NCI-H1436 (cell line): Measurements from ENCODE around the gene ANKRD10.

Experiments
- DNase-seq: peaks from one replicate; lab custom pipeline; 2025; lab: John Stamatoyannopoulos, UW

The ANKRD10 gene

GRCh38 chr13:110830800-110831371 is 84.0 kb downstream of the ANKRD10 start:
- DNase-seq, result no peak

- DNase-seq, result no peak
These were observed 84.5 kb downstream of the ANKRD10 start for GRCh38 chr13:110830331-110830730.

- no peak for DNase-seq
These were observed 85.4 kb downstream of the ANKRD10 start for GRCh38 chr13:110829486-110829885.

GRCh38 chr13:110828705-110829104 is 86.2 kb downstream of the ANKRD10 start:
- DNase-seq, result no peak
